Kidney (tissue), 14 donors: ENCODE data around the gene LAMC1. TPM values are rescaled to one million over a fixed set of nuclear protein-coding genes. Genes with fewer than 3 reads are reported as not detected.

Experiments used
- DNase-seq, 5 donors: peaks; one replicate each; pipeline ENCODE4 v3.0.0-alpha.2; 2013 to 2020
- FAIRE-seq: peaks from 2 replicates; lab custom pipeline; 2012; peaks lifted over from hg19 to GRCh38; lab: Jason Lieb, UNC
- H3K27ac ChIP-seq, 2 donors: one replicate each; pipeline ENCODE4 v1.7.0; 2013; ENCODE audit warnings: low read depth in 2 of 2, low read length in 2 of 2, inconsistent platforms in 1 of 2
- H3K27me3 ChIP-seq: one replicate; pipeline ENCODE4 v1.7.1; 2013; ENCODE audit warnings: low read length, inconsistent platforms; ENCODE audit not compliant: control insufficient read depth, insufficient read depth
- H3K36me3 ChIP-seq, 3 donors: one replicate each; pipeline versions ENCODE4 v1.7.0 to v1.7.1; 2013; ENCODE audit warnings: low read length in 3 of 3, control low read depth in 1 of 3, inconsistent platforms in 1 of 3; ENCODE audit not compliant: insufficient read depth in 3 of 3, control insufficient read depth in 2 of 3
- H3K4me1 ChIP-seq, 3 donors: one replicate each; pipeline versions ENCODE4 v1.7.0 to v1.7.1; 2013; ENCODE audit warnings: low read length in 3 of 3, inconsistent platforms in 1 of 3, low read depth in 1 of 3; ENCODE audit not compliant: control insufficient read depth in 2 of 3, insufficient read depth in 2 of 3
- H3K4me3 ChIP-seq, 3 donors: one replicate each; pipeline versions ENCODE4 v1.7.0 to v1.8.1; 2013; ENCODE audit warnings: low read length in 3 of 3, control low read depth in 1 of 3, inconsistent platforms in 1 of 3
- H3K9ac ChIP-seq, 3 donors: one replicate each; pipeline versions ENCODE4 v1.7.0 to v1.7.1; 2013; ENCODE audit warnings: low read length in 3 of 3, control low read depth in 1 of 3, inconsistent platforms in 1 of 3
- H3K9me3 ChIP-seq, 3 donors: one replicate each; pipeline versions ENCODE4 v1.7.0 to v1.7.1; 2013; ENCODE audit warnings: low read length in 3 of 3, control low read depth in 1 of 3, inconsistent platforms in 1 of 3; ENCODE audit not compliant: control insufficient read depth in 2 of 3, insufficient read depth in 1 of 3
- intact Hi-C: fragments of 100-400 bp; cut with DNase I; formaldehyde crosslinking; loops from one replicate; pipeline ENCODE4 v1.11.1; 2022
- polyA plus RNA-seq: library from polyadenylated mRNA; stranded (reverse); fragments of 350-450 nt; fragmentation: Illumina TruSeq; extraction: RNeasy Lipid Tissue Mini Kit (QIAGEN cat#74804); gene quantifications from one replicate; pipeline ENCODE4 v1.2.3, GENCODE V29; 2014; ENCODE audit warnings: low read depth, low replicate concordance; ENCODE audit not compliant: insufficient read depth
- total RNA-seq: library from RNA; stranded (reverse); fragmentation: NEBNext Ultra II Directional; extraction: Animal tissue kit (Norgen Biotek cat#: 25700); gene quantifications from one replicate; pipeline ENCODE4 v1.2.1, GENCODE V29; 2021
- TF ChIP-seq, protein P1 (sequence below): IDR thresholded peaks from 3 replicates; pipeline ENCODE4 v1.5.1; 2012; ENCODE audit warnings: mild to moderate bottlenecking, moderate library complexity, borderline replicate concordance; ENCODE audit not compliant: insufficient read depth; ENCODE audit errors: extremely low read depth
- donor health status: control.
- donor health status: control.
- donor health status: control.
- donor health status: control.
- donor health status: control.
- donor health status: DM: yes; HTN: yes; CAD: no.
- donor health status: Normal renal cell carcinoma (clear cell type).

The LAMC1 gene
- total and polyA plus RNA-seq, 2 donors from 2014 or later, result 21.1 to 140 TPM

DNA sequence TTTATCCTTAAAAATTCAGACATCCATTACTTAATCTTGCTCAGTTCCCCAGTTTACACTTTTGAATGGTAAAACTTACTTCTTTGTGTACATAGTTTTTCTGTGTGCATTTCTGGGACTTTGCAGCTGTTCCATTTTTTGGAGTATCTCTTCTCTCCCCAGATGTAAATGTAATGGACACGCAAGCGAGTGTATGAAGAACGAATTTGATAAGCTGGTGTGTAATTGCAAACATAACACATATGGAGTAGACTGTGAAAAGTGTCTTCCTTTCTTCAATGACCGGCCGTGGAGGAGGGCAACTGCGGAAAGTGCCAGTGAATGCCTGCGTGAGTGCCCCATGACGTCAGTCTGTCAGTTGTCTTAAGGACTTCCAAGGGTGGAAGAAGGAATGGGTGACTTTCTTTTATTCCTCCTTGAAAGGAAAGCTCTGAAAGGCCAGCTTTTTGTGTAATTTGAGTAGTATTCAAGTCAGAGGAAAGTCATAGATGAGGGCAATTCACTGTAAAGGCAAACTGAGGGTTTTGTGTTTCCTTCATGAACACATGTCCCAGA is 87.2 kb downstream of the LAMC1 start:
- no peak overlapping the region for H3K27ac ChIP-seq
- DNase-seq (no peak), FAIRE-seq (no peak)
- intact Hi-C loops, result no loop called here
- no peaks in the 10 kb centered on the region for H3K27me3 ChIP-seq
- H3K9ac ChIP-seq, result no peak overlapping the region
- H3K9me3 ChIP-seq, result no peaks in the 10 kb centered on the region
- H3K4me3 ChIP-seq, result no peak overlapping the region
- peaks cover 0 to 10% (median 4%) of the 10 kb centered on the region in 3 donors for H3K36me3 ChIP-seq
- TF ChIP-seq, protein P1, sequence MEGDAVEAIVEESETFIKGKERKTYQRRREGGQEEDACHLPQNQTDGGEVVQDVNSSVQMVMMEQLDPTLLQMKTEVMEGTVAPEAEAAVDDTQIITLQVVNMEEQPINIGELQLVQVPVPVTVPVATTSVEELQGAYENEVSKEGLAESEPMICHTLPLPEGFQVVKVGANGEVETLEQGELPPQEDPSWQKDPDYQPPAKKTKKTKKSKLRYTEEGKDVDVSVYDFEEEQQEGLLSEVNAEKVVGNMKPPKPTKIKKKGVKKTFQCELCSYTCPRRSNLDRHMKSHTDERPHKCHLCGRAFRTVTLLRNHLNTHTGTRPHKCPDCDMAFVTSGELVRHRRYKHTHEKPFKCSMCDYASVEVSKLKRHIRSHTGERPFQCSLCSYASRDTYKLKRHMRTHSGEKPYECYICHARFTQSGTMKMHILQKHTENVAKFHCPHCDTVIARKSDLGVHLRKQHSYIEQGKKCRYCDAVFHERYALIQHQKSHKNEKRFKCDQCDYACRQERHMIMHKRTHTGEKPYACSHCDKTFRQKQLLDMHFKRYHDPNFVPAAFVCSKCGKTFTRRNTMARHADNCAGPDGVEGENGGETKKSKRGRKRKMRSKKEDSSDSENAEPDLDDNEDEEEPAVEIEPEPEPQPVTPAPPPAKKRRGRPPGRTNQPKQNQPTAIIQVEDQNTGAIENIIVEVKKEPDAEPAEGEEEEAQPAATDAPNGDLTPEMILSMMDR, result no peak
- H3K4me1 ChIP-seq, result no peaks in the 10 kb centered on the region

DNA sequence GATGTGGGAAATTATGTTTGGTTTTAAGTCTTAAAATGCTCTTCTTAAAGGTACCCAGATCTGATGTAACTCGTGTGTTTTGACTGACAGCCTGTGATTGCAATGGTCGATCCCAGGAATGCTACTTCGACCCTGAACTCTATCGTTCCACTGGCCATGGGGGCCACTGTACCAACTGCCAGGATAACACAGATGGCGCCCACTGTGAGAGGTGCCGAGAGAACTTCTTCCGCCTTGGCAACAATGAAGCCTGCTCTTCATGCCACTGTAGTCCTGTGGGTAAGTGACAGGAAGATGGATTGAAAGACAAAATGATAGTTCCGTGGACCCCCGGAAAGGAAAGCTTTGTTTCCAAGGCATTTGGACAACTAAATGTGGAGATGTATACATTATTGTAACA is 91.2 kb downstream of the LAMC1 start:
- H3K9me3 ChIP-seq, result no peaks in the 10 kb centered on the region
- FAIRE-seq (no peak), DNase-seq (no peak)
- H3K4me1 ChIP-seq, result no peaks in the 10 kb centered on the region
- H3K27ac ChIP-seq, result no peak overlapping the region
- H3K36me3 ChIP-seq, result peaks cover 4 to 23% (median 14%) of the 10 kb centered on the region in 3 donors
- no peaks in the 10 kb centered on the region for H3K27me3 ChIP-seq
- no peak overlapping the region for H3K4me3 ChIP-seq
- intact Hi-C loops, result no loop called here
- H3K9ac ChIP-seq, result no peak overlapping the region
- TF ChIP-seq, protein P1, result no peak

DNA sequence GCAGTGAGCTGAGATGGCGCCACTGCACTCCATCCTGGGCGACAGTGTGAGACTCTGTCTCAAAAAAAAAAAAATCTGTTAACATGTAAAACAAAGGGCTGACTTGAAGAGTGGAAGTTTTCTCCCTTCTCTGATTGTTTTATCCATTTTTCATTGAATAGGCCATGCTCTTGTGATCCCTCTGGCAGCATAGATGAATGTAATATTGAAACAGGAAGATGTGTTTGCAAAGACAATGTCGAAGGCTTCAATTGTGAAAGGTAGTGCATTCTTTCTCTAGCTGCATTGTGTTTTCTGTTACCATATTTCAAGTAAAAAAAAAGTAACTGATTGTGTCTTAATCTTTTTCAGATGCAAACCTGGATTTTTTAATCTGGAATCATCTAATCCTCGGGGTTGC is 93.2 kb downstream of the LAMC1 start:
- Histone ChIP-seq H3K9ac (no peak overlapping the region), H3K27me3 (no peaks in the 10 kb centered on the region), H3K27ac (no peak overlapping the region), H3K9me3 (no peaks in the 10 kb centered on the region), H3K4me1 (no peaks in the 10 kb centered on the region), H3K4me3 (no peak overlapping the region), H3K36me3 (peaks cover 5 to 32% (median 15%) of the 10 kb centered on the region in 3 donors)
- TF ChIP-seq, protein P1, result no peak
- intact Hi-C loops, result no loop called here
- FAIRE-seq, result no peak
- no peak for DNase-seq

DNA sequence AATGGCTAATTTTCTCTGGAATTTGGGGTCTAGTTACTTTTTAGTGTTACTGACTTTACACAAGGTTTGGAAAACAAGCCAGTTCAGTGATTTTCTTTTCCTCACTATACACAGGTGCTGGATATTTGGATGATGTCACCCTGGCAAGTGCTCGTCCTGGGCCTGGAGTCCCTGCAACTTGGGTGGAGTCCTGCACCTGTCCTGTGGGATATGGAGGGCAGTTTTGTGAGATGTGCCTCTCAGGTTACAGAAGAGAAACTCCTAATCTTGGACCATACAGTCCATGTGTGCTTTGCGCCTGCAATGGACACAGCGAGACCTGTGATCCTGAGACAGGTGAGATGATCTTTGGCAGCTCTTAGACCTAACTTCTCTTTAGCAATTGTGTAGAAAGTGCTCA is 98.4 kb downstream of the LAMC1 start:
- H3K4me3 ChIP-seq, result no peak overlapping the region
- no peak overlapping the region for H3K9ac ChIP-seq
- DNase-seq (no peak), FAIRE-seq (no peak)
- H3K27me3 ChIP-seq, result no peaks in the 10 kb centered on the region
- no peaks in the 10 kb centered on the region for H3K9me3 ChIP-seq
- TF ChIP-seq, protein P1, result no peak
- no peaks in the 10 kb centered on the region for H3K4me1 ChIP-seq
- H3K27ac ChIP-seq, result no peak overlapping the region
- H3K36me3 ChIP-seq, result peaks cover 18 to 55% (median 37%) of the 10 kb centered on the region in 3 donors
- intact Hi-C loops, result no loop called here
